HEK293 (cell line): ENCODE results near the gene JMJD6.

Source experiments
- AEBP2 ChIP-seq: fragments of 450-650 bp; formaldehyde crosslinking; IDR thresholded peaks from 2 replicates; pipeline ENCODE4 v1.5.1; 2016; ENCODE audit warnings: missing biosample characterization, missing genetic modification characterization, borderline replicate concordance
- EGR2 ChIP-seq: fragments of 450-650 bp; formaldehyde crosslinking; IDR thresholded peaks from 2 replicates; pipeline ENCODE4 v1.5.1; 2016; ENCODE audit warnings: low read depth, missing biosample characterization, missing genetic modification characterization
- FEZF1 ChIP-seq: fragments of 450-650 bp; formaldehyde crosslinking; IDR thresholded peaks from 2 replicates; pipeline ENCODE4 v1.5.1; 2016; ENCODE audit warnings: missing biosample characterization, missing genetic modification characterization
- IKZF3 ChIP-seq: fragments of 450-650 bp; IDR thresholded peaks from 2 replicates; pipeline ENCODE4 v1.5.0; 2018; ENCODE audit warnings: missing biosample characterization, mild to moderate bottlenecking, missing genetic modification characterization, moderate library complexity
- MYNN ChIP-seq: fragments of 450-650 bp; formaldehyde crosslinking; IDR thresholded peaks from 2 replicates; pipeline ENCODE4 v1.5.1; 2016; ENCODE audit warnings: missing biosample characterization, missing genetic modification characterization, borderline replicate concordance
- OVOL3 ChIP-seq: fragments of 450-650 bp; formaldehyde crosslinking; IDR thresholded peaks from 2 replicates; pipeline ENCODE4 v1.5.1; 2016; ENCODE audit warnings: missing biosample characterization, missing genetic modification characterization
- PATZ1 ChIP-seq: fragments of 450-650 bp; formaldehyde crosslinking; IDR thresholded peaks from 2 replicates; pipeline ENCODE4 v1.5.1; 2016; ENCODE audit warnings: missing biosample characterization, missing genetic modification characterization
- PBX3 ChIP-seq: sonication (generic); formaldehyde crosslinking; IDR thresholded peaks from 2 replicates; pipeline ENCODE4 v1.8.1; 2022; ENCODE audit warnings: mild to moderate bottlenecking, moderate library complexity, missing genetic modification reagents
- SP3 ChIP-seq: fragments of 450-650 bp; formaldehyde crosslinking; IDR thresholded peaks from 2 replicates; pipeline ENCODE4 v1.5.1; 2016; ENCODE audit warnings: missing biosample characterization, missing genetic modification characterization
- TCF7L2 ChIP-seq: IDR thresholded peaks from 2 replicates; pipeline ENCODE4 v1.6.1; 2011; ENCODE audit warnings: low read depth, mild to moderate bottlenecking, inconsistent platforms, low read length, moderate library complexity, borderline replicate concordance
- YY2 ChIP-seq: fragments of 450-650 bp; formaldehyde crosslinking; IDR thresholded peaks from 2 replicates; pipeline ENCODE4 v1.5.1; 2016; ENCODE audit warnings: missing biosample characterization, missing genetic modification characterization
- ZBTB48 ChIP-seq: fragments of 450-650 bp; formaldehyde crosslinking; IDR thresholded peaks from 2 replicates; pipeline ENCODE4 v1.5.1; 2016; ENCODE audit warnings: missing biosample characterization, missing genetic modification characterization
- ZBTB49 ChIP-seq: fragments of 450-650 bp; formaldehyde crosslinking; IDR thresholded peaks from 2 replicates; pipeline ENCODE4 v1.5.1; 2016; ENCODE audit warnings: missing biosample characterization, missing genetic modification characterization, low read depth
- ZFP3 ChIP-seq: fragments of 450-650 bp; formaldehyde crosslinking; IDR thresholded peaks from 2 replicates; pipeline ENCODE4 v1.5.1; 2016; ENCODE audit warnings: low read depth, missing biosample characterization, missing genetic modification characterization
- ZFP69B ChIP-seq: fragments of 450-650 bp; formaldehyde crosslinking; IDR thresholded peaks from 2 replicates; pipeline ENCODE4 v1.5.1; 2016; ENCODE audit warnings: missing biosample characterization, missing genetic modification characterization
- ZNF266 ChIP-seq: fragments of 450-650 bp; formaldehyde crosslinking; IDR thresholded peaks from 2 replicates; pipeline ENCODE4 v1.5.1; 2016; ENCODE audit warnings: missing biosample characterization, missing genetic modification characterization, low read depth
- ZNF274 ChIP-seq, 2 experiments: fragments of 200-500 bp in 1 of 2; fragments of 450-650 bp in 1 of 2; sonication (Bioruptor generic) in 1 of 2; formaldehyde crosslinking in 1 of 2; IDR thresholded peaks; 2 replicates each; pipeline versions ENCODE4 v1.5.1 to v1.6.1; 2014 to 2016; ENCODE audit warnings: borderline replicate concordance in 1 of 2, inconsistent platforms in 1 of 2, low read length in 1 of 2, missing biosample characterization in 1 of 2, missing genetic modification characterization in 1 of 2
- ZNF335 ChIP-seq: fragments of 450-650 bp; formaldehyde crosslinking; conservative IDR thresholded peaks from 2 replicates; pipeline ENCODE4 v1.5.1; 2016; ENCODE audit warnings: missing biosample characterization, missing genetic modification characterization
- ZNF350 ChIP-seq: fragments of 450-650 bp; formaldehyde crosslinking; IDR thresholded peaks from 2 replicates; pipeline ENCODE4 v1.5.0; 2017; ENCODE audit warnings: missing biosample characterization, mild to moderate bottlenecking, missing genetic modification characterization
- ZNF398 ChIP-seq: fragments of 450-650 bp; formaldehyde crosslinking; IDR thresholded peaks from 2 replicates; pipeline ENCODE4 v1.5.1; 2017; ENCODE audit warnings: missing biosample characterization, missing genetic modification characterization
- ZNF48 ChIP-seq: fragments of 450-650 bp; formaldehyde crosslinking; IDR thresholded peaks from 2 replicates; pipeline ENCODE4 v1.5.1; 2016; ENCODE audit warnings: missing biosample characterization, missing genetic modification characterization
- ZNF514 ChIP-seq: fragments of 450-650 bp; formaldehyde crosslinking; IDR thresholded peaks from 2 replicates; pipeline ENCODE4 v1.5.1; 2016; ENCODE audit warnings: missing biosample characterization, missing genetic modification characterization
- ZNF571 ChIP-seq: fragments of 450-650 bp; formaldehyde crosslinking; IDR thresholded peaks from 2 replicates; pipeline ENCODE4 v1.5.0; 2017; ENCODE audit warnings: missing biosample characterization, missing genetic modification characterization
- ZNF624 ChIP-seq: fragments of 450-650 bp; formaldehyde crosslinking; IDR thresholded peaks from 2 replicates; pipeline ENCODE4 v1.5.1; 2017; ENCODE audit warnings: missing biosample characterization, missing genetic modification characterization
- ZNF692 ChIP-seq: fragments of 450-650 bp; formaldehyde crosslinking; IDR thresholded peaks from 2 replicates; pipeline ENCODE4 v1.5.1; 2016; ENCODE audit warnings: missing biosample characterization, missing genetic modification characterization
- ZNF707 ChIP-seq: fragments of 450-650 bp; formaldehyde crosslinking; IDR thresholded peaks from 2 replicates; pipeline ENCODE4 v1.5.1; 2016; ENCODE audit warnings: missing biosample characterization, missing genetic modification characterization
- ZSCAN23 ChIP-seq: fragments of 450-650 bp; formaldehyde crosslinking; IDR thresholded peaks from 2 replicates; pipeline ENCODE4 v1.5.1; 2016; ENCODE audit warnings: missing biosample characterization, missing genetic modification characterization
- ZSCAN4 ChIP-seq: fragments of 450-650 bp; formaldehyde crosslinking; IDR thresholded peaks from 2 replicates; pipeline ENCODE4 v1.5.1; 2017; ENCODE audit warnings: missing biosample characterization, missing genetic modification characterization

The JMJD6 gene

GRCh38 chr17:76736349-76737081, 10.1 kb upstream of the JMJD6 start (continued):
- no peak for TF ChIP-seq ZSCAN4 (tag by site-specific recombination)
- TF ChIP-seq ZNF350 (tag by site-specific recombination), result no peak
- TF ChIP-seq ZNF398, result no peak
- TF ChIP-seq FEZF1 (tag by site-specific recombination), result no peak
- no peak for TF ChIP-seq ZBTB49 (tag by site-specific recombination)
- TF ChIP-seq EGR2 (tag by site-specific recombination), result peak; percentile 72
- TF ChIP-seq IKZF3, result 0 out of 2 replicates have a peak, but pooled peaks have one; percentile 25
- TF ChIP-seq MYNN (tag by site-specific recombination), result no peak
- TF ChIP-seq YY2, result peak; percentile 84
- no peak for TF ChIP-seq ZNF571 (tag by site-specific recombination)
- TF ChIP-seq TCF7L2, result no peak
- TF ChIP-seq ZNF266 (tag by site-specific recombination), result no peak
- peak; percentile 64 for TF ChIP-seq PATZ1 (tag by site-specific recombination)
- TF ChIP-seq ZBTB48, result peak; percentile 39; the same call in 1 of the 2 replicates
- no peak for TF ChIP-seq ZNF624
- TF ChIP-seq ZNF335, result no peak
- no peak for TF ChIP-seq ZSCAN23 (tag by site-specific recombination)
- TF ChIP-seq ZFP69B (tag by site-specific recombination), result peak; percentile 33; the same call in 1 of the 2 replicates
- TF ChIP-seq SP3 (tag by site-specific recombination), result peak; percentile 77
- no peak for TF ChIP-seq ZNF48 (tag by site-specific recombination)
- TF ChIP-seq OVOL3, result no peak
- no peak for TF ChIP-seq ZFP3 (tag by site-specific recombination)
- TF ChIP-seq ZNF514, result no peak
- no peak for TF ChIP-seq ZNF274 (IDR thresholded peaks at IDR 0.05; ENCODE audit: low read length)
- TF ChIP-seq ZNF274 (tag by site-specific recombination; IDR thresholded peaks at IDR 0.05; ENCODE audit: borderline replicate concordance), result no peak
- TF ChIP-seq ZNF707 (tag by site-specific recombination), result no peak
- TF ChIP-seq ZNF692 (tag by site-specific recombination), result no peak
- TF ChIP-seq AEBP2 (tag by site-specific recombination), result no peak
- no peak for TF ChIP-seq PBX3 (CRISPR knock-in tag)
